Prostate gland (tissue), 2 donors: Measurements from ENCODE around the gene CHADL. TPM values are rescaled to one million over a fixed set of nuclear protein-coding genes. Genes with fewer than 3 reads are reported as not detected.

Source experiments
- DNase-seq: peaks from one replicate; pipeline ENCODE4 v3.0.0-alpha.2; 2019; ENCODE audit warnings: low spot score
- H3K27ac ChIP-seq, 2 donors: fragments of 200-600 bp; sonication (generic); 2 replicates each; pipeline ENCODE4 v1.5.1; 2017 to 2019
- H3K27me3 ChIP-seq: fragments of 200-600 bp; sonication (generic); replicated peaks from 2 replicates; pipeline ENCODE4 v1.5.1; 2019; ENCODE audit not compliant: insufficient read depth
- H3K36me3 ChIP-seq, 2 donors: fragments of 200-600 bp; sonication (generic); 1 replicate in 1 of 2; 2 replicates in 1 of 2; pipeline versions ENCODE4 v1.5.1 to v1.8.1; 2017 to 2019
- H3K4me1 ChIP-seq: fragments of 200-600 bp; sonication (generic); replicated peaks from 2 replicates; pipeline ENCODE4 v1.5.1; 2019
- H3K4me3 ChIP-seq, 2 donors: fragments of 200-600 bp; sonication (generic); 2 replicates each; pipeline ENCODE4 v1.5.1; 2017 to 2019
- H3K9me3 ChIP-seq: fragments of 200-600 bp; sonication (generic); 2 replicates; pipeline ENCODE4 v1.5.1; 2017
- CTCF ChIP-seq, 4 experiments: fragments of 200-600 bp in 2 of 4; fragments of 450-650 bp in 2 of 4; sonication (generic) in 2 of 4; IDR thresholded peaks; 1 replicate in 3 of 4; 2 replicates in 1 of 4; pipeline ENCODE4 v1.5.1; 2016 to 2019; ENCODE audit warnings: antibody characterized with exemption in 4 of 4, mild to moderate bottlenecking in 2 of 4, moderate library complexity in 2 of 4
- POLR2A ChIP-seq: fragments of 450-650 bp; IDR thresholded peaks from one replicate; pipeline ENCODE4 v1.6.1; 2016; ENCODE audit warnings: antibody characterized with exemption, mild to moderate bottlenecking
- POLR2AphosphoS5 ChIP-seq: sonication (generic); formaldehyde crosslinking; IDR thresholded peaks from one replicate; pipeline ENCODE4 v1.6.1; 2017; ENCODE audit warnings: antibody characterized with exemption
- WGBS: methylation state at CpG from one replicate; pipeline ENCODE4 v1.1.5; 2018; 5-methylcytosine and 5-hydroxymethylcytosine counted together
- intact Hi-C: fragments of 100-400 bp; cut with DNase I; formaldehyde crosslinking; loops from one replicate; pipeline ENCODE4 v1.14.2; 2022
- total RNA-seq, 2 donors: library from RNA; depleted of rRNA; stranded (reverse); fragments of >200 nt; gene quantifications; one replicate each; pipeline ENCODE4 v1.1.0, GENCODE V29; 2016

The CHADL gene
- 10 to 100 TPM in 1 of 2 donors, 1 to 10 TPM in 1; 8.2 to 19.0 TPM for total RNA-seq

DNA sequence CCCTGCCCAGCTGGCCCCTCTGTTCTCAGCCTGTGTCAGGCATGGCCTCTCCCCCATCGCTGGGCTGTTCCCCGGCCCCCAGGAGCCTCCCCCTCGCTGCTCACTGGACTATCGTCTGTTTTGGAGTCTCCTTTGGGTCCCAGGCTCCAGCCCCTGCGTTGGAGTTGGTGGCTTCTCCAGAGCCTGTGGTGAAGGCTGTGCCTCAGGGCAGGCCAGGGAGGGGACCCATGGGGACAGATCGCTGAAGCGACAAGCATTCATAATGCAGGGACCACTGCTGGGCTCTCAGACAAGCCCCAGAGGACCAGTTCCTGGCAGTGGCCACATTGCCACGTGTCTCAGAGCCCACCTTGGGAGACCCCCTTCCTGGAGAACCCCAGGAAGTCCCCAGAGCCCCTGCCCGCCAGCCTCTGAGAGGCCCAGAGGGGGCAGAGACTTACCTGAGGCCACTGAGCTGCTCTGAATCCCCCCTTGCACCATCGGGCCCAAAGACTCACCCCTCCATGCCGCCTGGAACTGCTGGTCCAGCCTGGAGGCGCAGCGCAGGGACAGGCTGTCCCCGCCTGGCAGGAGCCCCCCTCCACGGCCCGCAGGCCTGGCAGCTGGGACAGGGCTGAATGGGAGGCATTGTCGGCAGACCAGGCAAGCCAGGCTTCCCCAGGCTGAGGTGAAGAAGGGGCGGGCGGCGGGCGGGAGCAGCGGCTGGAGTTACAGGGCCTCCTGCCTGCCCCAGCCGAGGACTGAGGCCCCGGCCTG lies at the start of gene CHADL:
TSS of gene CHADL (minus strand) at position 555 of the 756 bp plus-strand sequence. CDS start at position 505, 50 bp downstream.
- no peaks in the 10 kb centered on the region for H3K36me3 ChIP-seq
- peak within 1 kb of the TSS; percentile 20 to 42 for H3K27ac ChIP-seq
- intact Hi-C loops = no loop called here
- H3K27me3 ChIP-seq = no peaks in the 10 kb centered on the region
- peaks cover 7% of the 10 kb centered on the region for H3K4me1 ChIP-seq
- WGBS = 58% methylated on average over 16 of the region's 24 CpGs
- no peak within 1 kb of the TSS for H3K4me3 ChIP-seq
- peak; percentile 32 for DNase-seq
- no peaks in the 10 kb centered on the region for H3K9me3 ChIP-seq
- TF ChIP-seq POLR2AphosphoS5 (peak; percentile 19), POLR2A (no peak), CTCF (IDR thresholded peaks at IDR 0.05) (no peak)

- Histone ChIP-seq H3K9me3 (no peaks in the 10 kb centered on the region), H3K4me1 (no peaks in the 10 kb centered on the region), H3K4me3 (no peak overlapping the region), H3K27me3 (no peaks in the 10 kb centered on the region), H3K27ac (peak overlapping the region; percentile 82 to 87), H3K36me3 (no peaks in the 10 kb centered on the region)
- no peak for DNase-seq
- intact Hi-C loops = no loop called here
- no peak for TF ChIP-seq POLR2AphosphoS5
- TF ChIP-seq POLR2A = no peak
- no peak for TF ChIP-seq CTCF (IDR thresholded peaks at IDR 0.05)
- 93% methylated on average over 1 of the region's 1 CpG for WGBS
These were observed 48.9 kb upstream of the CHADL start for GRCh38 chr22:41289671-41290070.

GRCh38 chr22:41288245-41288946 lies 47.7 kb upstream of the CHADL start:
- WGBS = 25% methylated on average over 9 of the region's 9 CpGs
- Histone ChIP-seq H3K27me3 (no peaks in the 10 kb centered on the region), H3K36me3 (no peaks in the 10 kb centered on the region), H3K9me3 (no peaks in the 10 kb centered on the region), H3K27ac (peak overlapping the region; percentile 82 to 87), H3K4me3 (no peak overlapping the region), H3K4me1 (no peaks in the 10 kb centered on the region)
- peak; percentile 80 for DNase-seq
- intact Hi-C loops = no loop called here
- TF ChIP-seq POLR2AphosphoS5 (peak; percentile 90), CTCF (IDR thresholded peaks at IDR 0.05) (no peak)

GRCh38 chr22:41286639-41287091 lies 45.9 kb upstream of the CHADL start:
- intact Hi-C loops = no loop called here

More at GRCh38 chr22:41286639-41287091, 45.9 kb upstream of the CHADL start:
- Histone ChIP-seq H3K27me3 (no peaks in the 10 kb centered on the region), H3K4me1 (no peaks in the 10 kb centered on the region), H3K9me3 (no peaks in the 10 kb centered on the region), H3K36me3 (no peaks in the 10 kb centered on the region), H3K4me3 (peak overlapping the region; percentile 74 to 87), H3K27ac (peak overlapping the region; percentile 77 to 87)
- 2% methylated on average over 15 of the region's 15 CpGs for WGBS
- no peak for TF ChIP-seq CTCF (IDR thresholded peaks at IDR 0.05)
- peak; percentile 26 for DNase-seq
